IPS DF 4.7 (cell line): ENCODE data around the gene ZC2HC1C.
"Not testable (repeated sequence)": the region's sequence is repeated elsewhere in the genome, so short reads cannot be mapped to it uniquely, and the experiment has no call there.

Experiments used
- DNase-seq: peaks from one replicate; pipeline ENCODE4 v3.0.0-alpha.2; 2013; ENCODE audit warnings: low spot score; ENCODE audit errors: extremely low read depth

The ZC2HC1C gene

DNA sequence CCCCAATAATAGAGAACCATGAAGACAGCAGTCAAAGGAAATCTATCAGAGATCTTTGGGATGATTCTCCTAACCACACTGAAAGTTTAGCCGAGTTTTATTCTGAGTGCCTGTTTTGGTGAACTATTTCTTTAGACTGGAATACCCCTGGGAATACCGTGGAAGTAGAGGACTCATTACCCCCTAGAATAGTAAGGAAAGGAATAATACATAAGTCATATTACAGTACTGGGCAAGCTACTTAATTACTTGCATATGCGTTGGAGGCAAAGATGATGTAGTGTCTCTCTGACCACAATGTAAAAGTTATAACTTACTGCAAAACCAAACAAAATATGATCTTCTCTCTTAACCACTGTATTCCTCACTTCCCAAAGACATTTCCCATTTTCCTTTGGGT is 25.5 kb downstream of the ZC2HC1C start:
- DNase-seq: no peak

DNA sequence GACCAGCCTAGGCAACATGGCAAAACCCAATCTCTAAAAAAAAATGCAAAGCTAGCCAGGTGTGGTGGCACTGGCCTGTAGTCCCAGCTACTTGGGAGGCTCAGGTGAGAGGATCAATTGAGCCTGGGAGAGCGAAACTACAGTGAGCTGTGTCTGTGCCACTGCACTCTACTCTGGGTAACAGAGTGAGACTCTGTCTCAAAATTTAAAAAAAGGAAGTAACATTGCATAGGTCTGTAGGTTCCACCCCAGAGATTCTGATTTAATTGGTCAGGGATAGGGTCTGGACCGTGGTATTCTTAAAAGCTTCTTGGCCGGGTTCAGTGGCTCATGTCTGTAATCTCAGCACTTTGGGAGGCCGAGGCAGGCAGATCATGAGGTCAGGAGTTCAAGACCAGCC is 26.2 kb downstream of the ZC2HC1C start:
- no peak for DNase-seq

DNA sequence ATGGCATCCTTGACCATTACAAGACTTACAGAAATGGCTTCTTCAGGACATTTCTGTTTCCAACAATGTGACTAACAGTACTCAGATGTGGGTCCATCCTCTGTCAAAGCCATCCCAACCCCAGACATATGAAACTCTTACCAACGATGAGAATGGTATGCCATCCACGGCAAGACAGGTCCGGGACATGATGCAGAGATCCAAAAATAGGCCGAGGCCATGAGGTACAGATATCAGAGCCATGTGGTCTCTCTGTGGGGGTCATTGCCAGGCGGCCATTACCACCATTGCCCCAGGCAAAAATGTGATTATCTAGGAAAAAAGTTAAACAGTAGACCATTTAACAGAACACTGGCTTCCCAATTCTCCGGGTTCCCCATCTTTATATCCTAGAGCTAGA is 27.5 kb downstream of the ZC2HC1C start:
- DNase-seq: no peak

DNA sequence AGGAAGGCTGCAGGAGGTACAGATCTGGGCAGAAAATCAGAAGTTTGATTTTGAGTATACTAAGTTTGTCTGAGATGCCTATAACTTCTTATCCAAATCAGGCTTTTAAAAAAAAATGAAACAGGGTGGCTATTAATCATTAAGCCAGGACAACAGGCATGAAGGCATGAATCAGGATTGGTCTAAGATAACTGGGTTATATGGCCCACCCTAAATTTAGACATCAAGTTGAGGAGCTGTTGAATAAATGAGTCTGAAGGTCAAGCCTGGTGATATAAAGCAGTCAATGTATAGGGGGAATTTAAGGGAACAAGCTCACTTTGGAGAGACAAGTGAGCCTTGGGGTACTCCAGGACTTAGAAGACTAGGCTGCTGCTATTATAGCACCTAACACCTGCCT is 28.8 kb downstream of the ZC2HC1C start:
- no peak for DNase-seq

DNA sequence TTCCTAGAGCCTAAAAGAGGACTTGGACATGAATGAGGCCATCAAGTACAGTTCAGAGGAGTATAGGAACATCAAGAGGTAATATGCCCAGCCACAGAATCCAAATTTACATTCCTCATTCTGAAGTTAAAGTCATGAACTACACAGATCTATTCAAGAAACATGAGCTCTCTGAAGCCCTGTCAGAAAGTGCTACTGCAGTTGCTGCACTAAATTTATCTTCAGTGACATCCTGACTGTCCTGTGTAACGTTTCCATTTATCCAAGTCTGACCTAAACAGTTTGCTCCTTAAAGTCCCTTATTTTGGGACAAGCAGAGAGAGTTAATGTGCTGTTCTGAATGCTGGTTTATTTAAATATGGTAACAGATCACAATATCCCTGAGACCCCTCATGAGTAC is 29.2 kb downstream of the ZC2HC1C start:
- DNase-seq: no peak

DNA sequence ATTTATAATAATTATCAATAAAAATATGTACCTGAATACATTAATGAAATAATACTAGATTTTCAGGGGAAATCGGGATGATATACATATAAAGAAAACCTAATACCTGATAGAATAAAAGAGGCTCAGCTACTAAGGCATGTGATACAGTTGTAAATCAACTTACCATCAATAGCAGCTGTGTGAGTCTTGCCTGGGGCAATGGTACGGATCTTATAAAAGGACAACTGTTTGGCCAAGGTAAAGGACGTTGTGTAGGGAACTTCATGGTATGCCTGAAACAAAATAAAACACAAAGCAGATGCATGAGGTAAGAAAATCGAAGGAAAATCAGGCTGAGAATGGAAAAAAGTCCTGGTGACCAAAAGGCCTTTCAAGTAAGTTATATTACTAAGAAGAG is 32.0 kb downstream of the ZC2HC1C start:
- no peak for DNase-seq

DNA sequence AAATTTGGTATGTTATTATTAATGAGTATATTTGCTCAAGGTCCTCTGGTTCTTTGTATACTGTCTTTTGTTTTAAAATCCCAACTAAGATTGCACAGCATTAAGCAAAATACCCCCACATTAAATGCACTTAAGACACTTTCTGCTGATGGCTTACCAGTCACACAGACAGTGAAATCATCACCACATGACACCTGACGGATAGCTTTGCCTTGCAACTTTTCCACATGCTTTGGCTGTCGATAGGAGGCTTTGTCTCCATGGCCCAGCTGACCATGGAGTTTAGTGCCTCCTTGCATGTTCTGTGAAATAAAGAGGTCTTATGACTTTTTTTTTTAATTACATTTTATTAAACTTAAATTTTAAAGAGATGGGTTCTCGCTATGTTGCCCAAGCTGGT is 37.7 kb downstream of the ZC2HC1C start:
- DNase-seq: no peak

DNA sequence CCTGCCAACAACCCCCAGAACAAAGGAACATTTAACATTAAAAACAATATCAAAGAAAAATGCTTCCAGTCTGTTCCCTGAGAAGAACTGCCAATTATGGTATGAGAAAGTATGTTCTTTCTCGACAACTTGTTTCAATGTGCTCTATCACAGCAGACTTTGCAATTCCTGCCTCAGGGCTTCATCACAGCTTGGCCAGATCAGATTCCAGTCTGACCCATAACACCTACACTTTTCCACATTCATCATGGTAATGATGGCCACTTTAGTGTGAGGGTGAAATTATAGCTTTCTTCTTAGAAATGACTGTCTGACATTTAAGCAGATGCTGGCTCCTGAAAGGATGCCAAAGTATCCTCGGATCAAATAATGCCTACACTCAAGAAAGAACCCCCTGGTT is 40.4 kb downstream of the ZC2HC1C start:
- no peak for DNase-seq

DNA sequence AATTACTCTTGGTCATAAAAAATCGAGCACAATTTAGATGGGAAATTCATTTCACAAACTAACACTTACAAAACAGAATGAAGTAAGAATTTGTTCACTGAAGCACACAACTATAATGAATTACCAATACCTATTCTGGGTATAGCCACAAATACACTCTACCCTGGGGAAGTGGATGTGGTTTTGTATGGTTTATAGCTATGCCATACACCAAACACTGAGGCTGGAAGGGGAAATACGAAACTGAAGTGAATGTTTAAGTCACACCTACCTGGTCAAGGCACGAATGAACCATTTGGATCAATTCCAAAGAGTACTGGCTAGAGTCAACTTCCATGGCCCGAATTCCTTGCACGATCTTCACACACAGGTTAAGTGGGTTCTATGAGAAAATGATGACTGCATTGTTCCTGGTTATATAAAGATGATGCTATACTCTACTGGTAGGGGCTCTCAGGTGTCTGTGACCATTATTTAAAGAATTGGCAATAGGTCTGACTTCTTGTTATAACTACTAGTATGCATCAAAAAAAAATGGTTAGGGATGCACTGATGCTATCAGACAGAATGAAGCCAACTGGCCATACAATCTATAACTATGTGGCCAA is 44.6 kb downstream of the ZC2HC1C start:
- DNase-seq: no peak

DNA sequence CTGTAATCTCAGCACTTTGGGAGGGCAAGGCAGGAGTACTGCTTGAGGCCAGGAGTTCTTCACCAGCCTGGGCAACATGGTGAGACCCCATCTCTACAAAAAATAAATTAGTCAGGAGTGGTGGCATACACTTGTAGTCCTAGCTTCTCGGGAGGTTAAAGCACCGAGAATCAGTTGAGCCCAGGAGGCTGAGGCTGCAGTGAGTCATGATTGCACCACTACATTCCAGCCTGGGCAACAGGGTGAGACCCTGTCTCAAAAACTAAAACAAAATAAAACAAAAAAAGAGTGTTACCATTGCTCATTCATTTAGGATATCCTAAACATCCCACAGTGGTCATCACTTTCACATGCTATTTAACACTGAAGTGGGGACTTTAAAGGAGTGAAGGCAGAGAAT is 49.6 kb downstream of the ZC2HC1C start:
- DNase-seq: no peak

DNA sequence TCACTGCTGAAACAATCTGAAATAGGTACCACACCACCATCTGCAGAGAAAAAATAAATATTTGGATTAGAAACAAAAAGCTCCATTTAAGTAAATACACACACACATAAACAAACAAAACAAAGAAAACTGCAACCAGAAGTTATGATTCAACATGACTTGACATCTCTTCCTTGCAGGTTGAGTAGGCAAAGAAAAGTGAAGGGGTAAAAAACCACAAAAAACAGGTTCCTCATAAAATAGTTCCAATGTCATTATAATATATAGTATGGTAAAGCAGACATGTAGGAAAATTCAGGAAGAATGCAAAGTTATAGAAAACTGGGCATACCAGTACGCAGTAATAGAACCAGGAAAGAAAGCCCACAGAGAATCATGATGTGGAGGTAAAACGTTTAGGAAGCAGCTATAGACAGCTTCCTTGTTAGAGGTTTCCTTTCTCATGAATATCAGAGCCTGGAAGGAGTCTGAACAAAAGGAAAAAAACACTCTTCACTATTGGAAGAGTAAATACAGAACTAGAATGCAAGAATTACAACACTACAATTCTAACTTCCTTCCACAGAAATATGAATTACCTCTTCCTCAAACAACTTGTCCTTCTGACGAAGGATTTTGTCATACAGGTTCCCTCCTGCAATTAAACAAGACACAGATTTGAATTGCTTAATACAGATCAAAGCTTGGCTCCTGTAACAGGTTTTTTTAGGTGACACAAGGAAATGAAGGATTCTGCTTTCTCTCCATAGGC is 51.3 kb downstream of the ZC2HC1C start:
- no peak for DNase-seq

DNA sequence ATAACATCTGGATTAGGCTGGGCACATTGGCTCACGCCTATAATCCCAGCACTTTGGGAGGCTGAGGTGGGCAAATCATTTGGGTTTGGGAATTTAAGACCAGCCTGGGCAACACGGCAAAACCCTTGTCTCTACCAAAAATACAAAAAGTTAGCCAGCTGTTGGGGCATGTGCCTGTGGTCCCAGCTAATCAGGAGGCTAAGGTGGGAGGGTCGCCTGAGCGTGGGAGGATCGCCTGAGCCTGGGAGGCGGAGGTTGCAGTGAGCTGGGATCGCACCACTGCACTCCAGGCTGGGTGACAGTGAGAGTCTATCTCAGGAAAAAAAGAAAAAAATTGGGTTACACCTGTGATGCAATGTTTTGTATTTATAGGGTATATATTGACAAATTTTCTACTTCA is 52.1 kb downstream of the ZC2HC1C start:
- DNase-seq: no peak

DNA sequence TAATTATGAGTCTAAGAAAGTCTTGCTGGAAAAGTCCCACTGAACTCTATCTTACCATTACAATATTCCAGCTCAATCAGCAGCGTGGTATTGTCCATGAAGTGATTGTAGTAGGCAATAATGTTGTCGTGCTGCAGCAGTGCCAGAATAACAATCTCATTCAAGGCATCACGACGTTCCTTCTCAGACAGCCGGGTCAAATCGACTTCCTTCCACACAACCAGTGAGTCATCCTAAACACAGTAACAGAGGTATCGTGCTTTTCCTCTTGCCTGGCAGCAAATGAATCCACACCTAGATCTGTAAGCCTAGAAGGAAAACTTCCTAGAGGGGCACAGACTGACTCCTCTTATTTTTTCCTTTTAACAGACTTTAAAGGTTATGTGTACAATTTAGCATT is 54.5 kb downstream of the ZC2HC1C start:
- DNase-seq: no peak

DNA sequence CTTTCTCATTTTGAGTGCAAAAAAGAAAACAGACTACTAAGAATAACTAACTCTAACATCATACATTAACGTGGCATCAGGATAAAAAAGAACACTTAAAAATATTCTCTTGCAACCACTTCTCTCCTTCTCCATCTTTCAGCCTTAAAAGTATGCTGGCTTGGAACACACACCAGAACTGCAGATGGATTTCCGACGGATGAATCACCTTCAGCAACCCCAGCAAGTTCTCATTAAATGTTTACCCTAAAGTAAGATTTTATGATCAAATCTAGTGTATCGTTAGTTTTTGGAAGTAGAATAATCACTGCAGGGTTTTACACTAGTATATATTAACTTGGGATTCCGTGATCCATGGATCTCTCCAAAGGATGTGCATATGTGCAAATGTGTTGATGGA is 56.2 kb downstream of the ZC2HC1C start:
- no peak for DNase-seq

DNA sequence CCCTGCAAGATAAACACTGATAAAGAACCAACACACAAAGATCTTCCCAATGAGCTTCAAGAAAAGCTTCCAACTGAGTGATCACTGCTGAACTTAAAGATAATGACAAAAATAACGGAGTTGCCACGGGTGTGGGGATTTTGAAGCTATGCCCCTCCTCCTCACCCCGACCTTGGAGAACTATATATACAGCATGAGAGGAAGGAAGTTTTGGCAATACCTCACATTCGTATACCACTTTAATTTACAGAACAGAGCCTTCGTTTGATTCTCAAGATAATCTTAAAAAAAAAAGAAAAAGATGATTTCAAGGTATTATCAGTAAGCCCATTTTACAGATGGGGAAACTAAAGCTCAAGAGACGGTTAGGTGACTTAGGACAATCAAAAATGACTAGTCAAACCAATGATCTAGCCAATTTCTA is 56.7 kb downstream of the ZC2HC1C start:
- no peak for DNase-seq

DNA sequence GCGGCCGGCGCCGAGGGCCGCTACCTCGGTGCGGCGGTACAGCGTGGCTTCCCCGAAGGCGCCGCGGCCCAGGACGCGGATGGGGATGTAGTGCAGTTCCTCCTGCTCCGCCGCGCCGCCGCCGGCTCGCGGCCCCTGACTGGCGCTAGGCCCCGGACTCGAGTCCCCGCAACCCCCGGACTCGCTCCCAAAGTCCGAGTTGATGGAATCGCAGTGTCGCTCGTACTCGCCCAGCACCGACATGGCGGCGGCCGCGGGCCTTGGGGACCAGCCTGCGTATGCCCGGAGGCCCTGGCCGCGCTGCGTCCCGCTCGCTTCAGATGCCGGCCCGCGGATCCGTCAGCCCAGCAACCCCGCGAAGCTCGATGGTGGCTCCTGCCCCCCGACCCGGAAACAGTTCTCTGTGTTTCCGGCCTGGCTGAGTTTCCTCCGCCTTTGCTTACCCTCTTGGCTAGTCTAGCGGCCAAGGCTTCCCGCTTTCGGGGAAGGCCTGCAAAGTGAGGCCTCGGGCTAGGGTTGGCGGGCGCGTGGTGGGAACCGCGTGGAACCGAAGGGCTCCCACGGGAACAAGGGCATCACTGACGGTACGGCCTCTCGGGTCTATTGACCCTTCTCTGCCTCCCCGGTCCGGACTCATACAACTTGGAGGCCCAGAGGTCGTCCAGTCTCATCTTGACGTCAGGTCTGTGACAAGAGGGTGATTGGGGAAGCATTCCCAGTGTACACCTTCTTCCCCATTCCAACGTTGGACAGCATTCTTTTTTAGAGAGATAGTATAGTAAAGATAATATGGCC is 57.4 kb downstream of the ZC2HC1C start, which contains the start of gene NEK9:
NEK9 (minus strand) TSS at position 370 of the 795 bp plus-strand sequence; CDS start at position 243, 127 bp downstream.
- no peak for DNase-seq

DNA sequence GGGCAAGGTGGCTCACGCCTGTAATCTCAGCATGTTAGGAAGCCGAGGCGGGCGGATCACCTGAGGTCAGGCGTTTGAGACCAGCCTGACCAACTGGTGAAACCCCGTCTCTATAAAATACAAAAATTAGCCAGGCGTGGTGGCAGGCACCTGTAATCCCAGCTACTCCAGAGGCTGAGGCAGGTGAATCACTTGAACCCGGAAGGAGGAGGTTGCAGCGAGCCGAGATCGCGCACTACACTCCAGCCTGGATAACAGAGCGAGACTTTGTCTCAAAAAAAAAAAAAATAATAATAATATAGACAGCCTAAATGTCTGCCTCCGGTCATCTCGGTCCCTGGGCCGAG is 58.0 kb downstream of the ZC2HC1C start:
- DNase-seq: not testable (repeated sequence)

DNA sequence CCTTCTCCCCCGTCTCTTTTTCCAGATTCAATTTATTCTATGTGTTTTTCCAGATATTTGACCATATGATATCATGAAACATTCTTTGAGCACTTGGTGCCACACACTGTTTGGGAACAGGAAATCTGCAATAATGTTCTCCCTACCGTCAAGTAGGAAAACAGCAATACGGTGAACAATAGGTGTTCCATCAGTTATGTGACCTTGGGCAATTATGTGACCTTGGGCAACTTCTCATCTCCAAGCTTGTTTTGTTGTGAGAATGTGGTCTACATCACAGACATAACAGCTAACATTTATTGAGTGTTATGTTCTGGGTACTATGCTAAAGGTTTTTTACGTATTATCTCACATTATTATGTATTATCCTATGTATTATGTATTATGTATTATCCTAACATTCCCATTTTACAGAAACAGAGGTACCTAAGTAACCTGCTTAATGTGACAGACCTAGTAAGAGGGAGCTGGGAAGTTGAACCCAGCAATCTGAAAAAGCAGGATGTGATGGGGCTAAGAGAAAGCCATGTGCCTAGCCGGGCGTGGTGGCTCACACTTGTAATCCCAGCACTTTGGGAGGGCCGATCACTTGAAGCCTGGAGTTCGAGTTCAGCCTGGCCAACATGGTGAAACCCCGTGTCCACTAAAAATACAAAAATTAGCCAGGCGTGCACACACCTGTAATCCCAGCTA is 58.6 kb downstream of the ZC2HC1C start:
- no peak for DNase-seq

DNA sequence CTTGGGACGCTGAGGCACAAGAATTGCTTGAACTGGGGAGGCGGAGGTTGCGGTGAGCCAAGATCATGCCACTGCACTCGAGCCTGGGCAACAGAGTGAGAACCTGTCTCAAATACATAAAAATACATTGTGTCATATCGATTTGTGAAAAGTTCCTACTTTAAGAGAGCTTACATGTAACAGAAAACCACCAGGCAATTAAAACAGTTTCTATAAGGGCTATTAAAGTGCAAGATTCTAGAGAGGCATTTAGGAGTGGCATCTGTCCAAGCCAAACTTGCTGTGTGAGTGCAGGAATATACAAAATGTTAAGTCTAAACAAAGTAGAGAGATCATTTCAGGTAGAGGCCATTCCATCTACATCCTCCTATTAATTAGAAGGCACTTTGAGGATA is 59.2 kb downstream of the ZC2HC1C start:
- no peak for DNase-seq
